Spleen (tissue), 7 donors: ENCODE measurements around the gene MPP2.

Source experiments
- CTCF ChIP-seq, 11 experiments: fragments of 200-600 bp in 7 of 11; fragments of 450-650 bp in 4 of 11; sonication (generic) in 4 of 11; IDR thresholded peaks in 8 of 11; conservative IDR thresholded peaks in 3 of 11; 1 replicate in 7 of 11; 2 replicates in 4 of 11; pipeline versions ENCODE4 v1.4.0 to v1.8.0; 2016 to 2021; ENCODE audit warnings: antibody characterized with exemption in 11 of 11, inconsistent platforms in 4 of 11, mild to moderate bottlenecking in 1 of 11
- POLR2A ChIP-seq, 3 donors: fragments of 450-650 bp; IDR thresholded peaks; one replicate each; pipeline ENCODE4 v1.5.1; 2017; ENCODE audit warnings: antibody characterized with exemption in 3 of 3, mild to moderate bottlenecking in 1 of 3
- POLR2AphosphoS5 ChIP-seq, 3 donors: sonication (generic); formaldehyde crosslinking; IDR thresholded peaks; one replicate each; pipeline ENCODE4 v1.5.1; 2017; ENCODE audit warnings: antibody characterized with exemption in 3 of 3
- donor health status: DM: no; HTN: no; CAD: no; lungs with moderate emphysema.
- donor health status: DM: no; HTN: no; CAD: no.
- donor health status: DM: no; HTN: no; CAD: no.

- TF ChIP-seq POLR2A (IDR thresholded peaks at IDR 0.05), result no peak
- no peak for TF ChIP-seq CTCF (IDR thresholded peaks at IDR 0.05 in 8 of 11, conservative IDR thresholded peaks at IDR 0.05 in 3 of 11)
- no peak for TF ChIP-seq POLR2AphosphoS5 (IDR thresholded peaks at IDR 0.05)
These were observed 73.2 kb downstream of the MPP2 start for GRCh38 chr17:43834106-43834505.
